ENCODE data around the gene AGA.

The AGA gene

GRCh38 chr4:177441803-177442622 lies at the start of gene AGA:
Gene AGA (minus strand): TSS chr4:177442437. CDS start chr4:177442375, 62 bp downstream.
- DNase-seq = peak; percentile 80 to 91

GRCh38 chr4:177492022-177492421 lies 49.8 kb upstream of the AGA start:
- no peak for DNase-seq

- no peak for DNase-seq
Observed at GRCh38 chr4:177490769-177491168, 48.5 kb upstream of the AGA start.

GRCh38 chr4:177489471-177490246 lies 47.4 kb upstream of the AGA start:
- no peak for DNase-seq

GRCh38 chr4:177487977-177488376 lies 45.7 kb upstream of the AGA start:
- DNase-seq = no peak

- no peak for DNase-seq
Observed at GRCh38 chr4:177485528-177485927, 43.3 kb upstream of the AGA start.

- DNase-seq = no peak
Observed at GRCh38 chr4:177484613-177485021, 42.4 kb upstream of the AGA start.

- DNase-seq = no peak
Observed at GRCh38 chr4:177483760-177484159, 41.5 kb upstream of the AGA start.

GRCh38 chr4:177483271-177483670 lies 41.0 kb upstream of the AGA start:
- DNase-seq = no peak

GRCh38 chr4:177482367-177482766 lies 40.1 kb upstream of the AGA start:
- no peak for DNase-seq

- no peak for DNase-seq
Observed at GRCh38 chr4:177480795-177481194, 38.6 kb upstream of the AGA start.

- DNase-seq = no peak
Observed at GRCh38 chr4:177479063-177479462, 36.8 kb upstream of the AGA start.

GRCh38 chr4:177478496-177478895 lies 36.3 kb upstream of the AGA start:
- no peak for DNase-seq

- no peak for DNase-seq
Observed at GRCh38 chr4:177473991-177474390, 31.8 kb upstream of the AGA start.

GRCh38 chr4:177464026-177464425 lies 21.8 kb upstream of the AGA start:
- DNase-seq = no peak

GRCh38 chr4:177461606-177462005 lies 19.4 kb upstream of the AGA start:
- no peak for DNase-seq

GRCh38 chr4:177460460-177460859 lies 18.2 kb upstream of the AGA start:
- no peak for DNase-seq

GRCh38 chr4:177455561-177455970 lies 13.3 kb upstream of the AGA start:
- DNase-seq = no peak

GRCh38 chr4:177453116-177453515 lies 10.9 kb upstream of the AGA start:
- DNase-seq = no peak

GRCh38 chr4:177451108-177451500 lies 8.9 kb upstream of the AGA start:
- no peak for DNase-seq

GRCh38 chr4:177450426-177451107 lies 8.3 kb upstream of the AGA start:
- DNase-seq = no peak

- DNase-seq = no peak
Observed at GRCh38 chr4:177448850-177449249, 6.6 kb upstream of the AGA start.

- DNase-seq = no peak
Observed at GRCh38 chr4:177447417-177448004, 5.3 kb upstream of the AGA start.
